Upper lobe of right lung (tissue), 1 donor: ENCODE results near the gene LRCH1. TPM values are rescaled to one million over a fixed set of nuclear protein-coding genes. Genes with fewer than 3 reads are reported as not detected.

Source experiments
- ATAC-seq: fragments of 200-7000 bp; cut with Tn5 transposase; one replicate; pipeline ENCODE4 v1.9.1; 2020; ENCODE audit warnings: mild to moderate bottlenecking, moderate library complexity
- DNase-seq: peaks from one replicate; pipeline ENCODE4 v3.0.0-alpha.2; 2020
- H3K27ac ChIP-seq: fragments of 200-600 bp; one replicate; pipeline ENCODE4 v1.8.0; 2022
- H3K27me3 ChIP-seq: fragments of 200-600 bp; one replicate; pipeline ENCODE4 v1.8.0; 2022; ENCODE audit warnings: mild to moderate bottlenecking
- H3K36me3 ChIP-seq: fragments of 200-600 bp; one replicate; pipeline ENCODE4 v1.8.0; 2022
- H3K4me1 ChIP-seq: fragments of 200-600 bp; one replicate; pipeline ENCODE4 v1.8.0; 2022
- H3K4me3 ChIP-seq: fragments of 200-600 bp; one replicate; pipeline ENCODE4 v1.8.0; 2022; ENCODE audit warnings: mild to moderate bottlenecking
- H3K9me3 ChIP-seq: fragments of 200-600 bp; one replicate; pipeline ENCODE4 v1.8.0; 2022
- intact Hi-C: fragments of 100-400 bp; cut with DNase I; formaldehyde crosslinking; loops from one replicate; pipeline ENCODE4 v1.11.0; 2022
- total RNA-seq: library from RNA; stranded (reverse); fragmentation: NEBNext Ultra II Directional; extraction: Animal tissue kit (Norgen Biotek cat#: 25700); gene quantifications from one replicate; pipeline ENCODE4 v1.2.1, GENCODE V29; 2021
- TF ChIP-seq, protein P1 (sequence below): fragments of 200-600 bp; IDR thresholded peaks from one replicate; pipeline ENCODE4 v1.8.0; 2022; ENCODE audit warnings: antibody characterized with exemption
- donor health status: DM: no; HTN: yes; CAD: no; lungs with severe emphysema.

Gene LRCH1
- total RNA-seq, 1 donor from 2014 or later: 32.0 TPM

DNA sequence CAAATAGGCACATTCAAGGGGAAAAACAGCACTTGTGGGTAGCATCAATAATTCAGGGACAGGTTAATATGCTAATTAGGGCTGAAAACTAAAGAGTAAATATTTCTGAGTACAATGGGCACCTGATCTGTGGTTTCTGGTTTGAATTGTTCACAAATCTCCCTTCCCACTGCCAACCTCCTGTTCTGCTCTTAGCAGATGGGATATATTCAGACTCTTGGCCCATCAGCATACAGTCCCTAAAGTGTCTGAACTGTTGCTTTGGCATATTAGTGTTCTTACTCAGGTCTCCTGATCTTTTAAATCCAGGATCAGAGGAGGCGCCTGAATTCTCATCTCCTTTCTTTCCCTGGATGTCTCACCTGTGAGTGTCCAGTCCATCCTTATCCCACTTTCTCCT lies 8.2 kb upstream of the LRCH1 start:
- Histone ChIP-seq H3K27me3 (no peaks in the 10 kb centered on the region), H3K4me3 (no peak overlapping the region), H3K4me1 (no peaks in the 10 kb centered on the region), H3K27ac (no peak overlapping the region), H3K9me3 (no peaks in the 10 kb centered on the region), H3K36me3 (no peaks in the 10 kb centered on the region)
- no peak for ATAC-seq
- TF ChIP-seq, protein P1, sequence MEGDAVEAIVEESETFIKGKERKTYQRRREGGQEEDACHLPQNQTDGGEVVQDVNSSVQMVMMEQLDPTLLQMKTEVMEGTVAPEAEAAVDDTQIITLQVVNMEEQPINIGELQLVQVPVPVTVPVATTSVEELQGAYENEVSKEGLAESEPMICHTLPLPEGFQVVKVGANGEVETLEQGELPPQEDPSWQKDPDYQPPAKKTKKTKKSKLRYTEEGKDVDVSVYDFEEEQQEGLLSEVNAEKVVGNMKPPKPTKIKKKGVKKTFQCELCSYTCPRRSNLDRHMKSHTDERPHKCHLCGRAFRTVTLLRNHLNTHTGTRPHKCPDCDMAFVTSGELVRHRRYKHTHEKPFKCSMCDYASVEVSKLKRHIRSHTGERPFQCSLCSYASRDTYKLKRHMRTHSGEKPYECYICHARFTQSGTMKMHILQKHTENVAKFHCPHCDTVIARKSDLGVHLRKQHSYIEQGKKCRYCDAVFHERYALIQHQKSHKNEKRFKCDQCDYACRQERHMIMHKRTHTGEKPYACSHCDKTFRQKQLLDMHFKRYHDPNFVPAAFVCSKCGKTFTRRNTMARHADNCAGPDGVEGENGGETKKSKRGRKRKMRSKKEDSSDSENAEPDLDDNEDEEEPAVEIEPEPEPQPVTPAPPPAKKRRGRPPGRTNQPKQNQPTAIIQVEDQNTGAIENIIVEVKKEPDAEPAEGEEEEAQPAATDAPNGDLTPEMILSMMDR: no peak
- no peak for DNase-seq
- intact Hi-C loops: no loop called here

DNA sequence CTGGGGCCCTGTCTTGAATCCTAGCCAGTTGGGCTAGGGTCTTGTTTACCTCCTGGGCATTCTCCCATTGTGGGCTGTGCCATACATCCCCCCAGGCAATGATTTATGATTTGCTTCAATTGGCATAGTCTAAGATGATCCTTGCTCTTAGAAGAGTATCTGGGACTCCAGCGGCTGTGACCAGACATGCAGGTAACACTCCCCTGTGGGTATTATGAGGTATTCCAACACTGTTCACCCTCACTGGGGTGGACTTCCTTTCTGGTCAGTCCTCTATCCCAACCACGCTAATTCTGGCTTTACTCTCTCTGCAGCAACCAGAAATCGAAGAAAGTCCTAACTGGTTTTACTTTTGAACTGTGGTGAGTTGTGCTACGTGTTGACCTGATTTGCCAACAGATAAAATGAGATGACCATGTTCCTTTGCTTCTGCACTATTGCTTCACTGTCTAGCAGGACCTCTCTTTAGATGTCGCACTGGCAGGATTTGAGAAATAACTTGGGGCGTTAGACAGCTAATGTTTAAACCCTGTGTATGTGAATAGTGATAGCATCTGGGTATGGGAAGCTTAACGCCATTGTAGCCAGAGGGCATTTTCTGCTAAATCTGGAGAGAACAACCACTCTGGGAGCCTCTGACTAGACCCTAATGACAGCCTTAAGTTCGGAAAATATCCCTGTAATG lies 6.7 kb upstream of the LRCH1 start:
- intact Hi-C loops: no loop called here
- no peaks in the 10 kb centered on the region for H3K36me3 ChIP-seq
- no peak overlapping the region for H3K27ac ChIP-seq
- H3K9me3 ChIP-seq: no peaks in the 10 kb centered on the region
- no peak overlapping the region for H3K4me3 ChIP-seq
- ATAC-seq (no peak), DNase-seq (no peak)
- H3K4me1 ChIP-seq: peaks cover 2% of the 10 kb centered on the region
- no peaks in the 10 kb centered on the region for H3K27me3 ChIP-seq
- TF ChIP-seq, protein P1: no peak

DNA sequence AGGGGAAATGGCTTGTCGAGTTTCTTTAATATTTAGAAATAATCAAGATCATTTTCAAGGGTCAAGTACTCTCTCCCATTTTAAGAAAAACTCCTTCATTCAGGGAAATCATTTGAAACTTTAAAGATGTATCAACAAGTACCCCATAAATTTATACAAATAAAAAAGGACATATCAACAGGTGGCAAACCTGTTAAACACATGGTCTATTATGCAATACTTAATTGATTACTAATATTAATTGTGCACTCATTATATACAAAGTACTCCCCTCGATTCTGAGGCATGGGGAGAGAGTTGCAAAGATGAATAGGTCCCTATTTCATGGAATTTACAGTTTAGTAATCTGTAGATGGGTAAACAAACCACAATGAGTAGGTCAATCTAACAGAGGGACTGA lies 2.1 kb upstream of the LRCH1 start:
- H3K4me3 ChIP-seq: no peak overlapping the region
- H3K9me3 ChIP-seq: no peaks in the 10 kb centered on the region
- peaks cover 15% of the 10 kb centered on the region for H3K4me1 ChIP-seq
- no peaks in the 10 kb centered on the region for H3K27me3 ChIP-seq
- ATAC-seq: no peak
- no peak for DNase-seq
- TF ChIP-seq, protein P1: no peak
- no peak overlapping the region for H3K27ac ChIP-seq
- intact Hi-C loops: loop anchor here (10.0 kb wide), 2 partner anchors 124 to 164 kb away; no protein-coding TSS in a partner anchor
- no peaks in the 10 kb centered on the region for H3K36me3 ChIP-seq

DNA sequence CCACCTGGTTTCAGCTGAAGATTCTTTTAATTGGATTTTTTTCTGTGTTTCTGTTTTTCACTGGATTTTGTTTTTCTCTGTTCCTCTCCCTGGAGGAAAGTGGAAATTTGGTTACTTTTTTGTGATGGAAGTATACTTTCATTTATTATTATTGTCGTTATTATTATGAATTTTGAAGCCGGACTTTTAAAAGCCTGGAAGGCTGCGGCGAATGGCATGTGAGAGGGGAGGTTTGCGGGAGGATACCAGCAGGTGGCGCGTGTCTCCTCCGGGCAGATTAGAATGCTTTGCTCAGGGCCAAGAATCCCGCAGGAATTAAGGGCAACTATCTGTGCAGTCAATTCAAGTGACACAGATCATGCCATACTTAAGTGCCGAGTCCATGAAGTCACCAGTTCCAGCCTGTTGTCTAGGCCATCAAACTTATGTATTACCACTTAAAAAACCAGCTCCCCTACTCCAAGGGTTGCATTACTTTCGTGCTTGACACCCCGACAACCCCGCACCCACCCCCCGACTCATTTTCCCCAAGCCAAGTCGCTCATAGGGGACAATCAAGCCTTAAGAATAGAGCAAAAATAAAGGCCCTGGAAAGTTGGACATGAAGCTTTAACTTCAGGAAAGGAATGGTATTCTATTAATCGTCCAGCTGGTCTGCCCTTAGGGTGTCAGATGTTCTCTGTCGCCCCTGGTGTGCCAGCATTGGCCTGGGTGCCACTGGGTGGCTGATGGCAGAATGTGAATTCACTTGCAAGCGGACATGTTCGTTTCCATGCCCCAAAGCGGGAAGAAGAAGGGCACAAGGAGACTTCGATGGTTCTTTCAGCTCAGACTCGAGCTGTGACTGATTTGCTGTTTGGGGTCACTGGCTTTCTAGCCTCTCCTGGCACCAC lies 1.3 kb upstream of the LRCH1 start:
- DNase-seq: peak; percentile 89
- intact Hi-C loops: loop anchor here (10.0 kb wide), 2 partner anchors 123 to 163 kb away; no protein-coding TSS in a partner anchor
- Histone ChIP-seq H3K27ac (no peak overlapping the region), H3K27me3 (no peaks in the 10 kb centered on the region), H3K9me3 (no peaks in the 10 kb centered on the region), H3K4me1 (peaks cover 15% of the 10 kb centered on the region), H3K36me3 (no peaks in the 10 kb centered on the region), H3K4me3 (peak overlapping the region; percentile 98)
- TF ChIP-seq, protein P1: peak; percentile 91
- ATAC-seq: peak; percentile 69

DNA sequence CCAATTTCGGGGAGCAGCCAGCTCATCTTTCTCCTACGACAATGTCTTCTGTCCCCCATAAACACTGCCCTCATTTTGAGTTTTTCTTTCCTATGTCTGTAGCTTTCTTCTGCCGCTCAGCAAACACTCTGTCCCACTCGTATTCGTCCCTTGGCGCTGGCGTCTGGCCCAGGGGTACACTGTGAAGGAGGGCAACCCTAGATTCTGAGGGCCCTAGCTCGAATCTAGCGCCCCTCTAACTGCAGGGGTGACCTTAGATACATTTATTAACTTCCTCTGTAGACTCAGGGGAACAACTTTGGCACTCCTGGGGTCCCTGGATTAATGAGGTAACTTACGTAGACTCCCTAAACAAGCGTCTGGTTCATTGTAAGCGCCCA lies 677 bp upstream of the LRCH1 start:
- Histone ChIP-seq H3K27me3 (no peaks in the 10 kb centered on the region), H3K36me3 (no peaks in the 10 kb centered on the region), H3K27ac (peak overlapping the region; percentile 90), H3K9me3 (no peaks in the 10 kb centered on the region), H3K4me1 (peaks cover 15% of the 10 kb centered on the region), H3K4me3 (peak overlapping the region; percentile 98)
- DNase-seq (no peak), ATAC-seq (no peak)
- intact Hi-C loops: loop anchor here (10.0 kb wide), 2 partner anchors 123 to 163 kb away; no protein-coding TSS in a partner anchor
- TF ChIP-seq, protein P1: no peak
